ENCODE results near the gene GMIP.
"Not testable (repeated sequence)": the region's sequence is repeated elsewhere in the genome, so short reads cannot be mapped to it uniquely, and the experiment has no call there.

Gene GMIP

GRCh38 chr19:19606686-19607085 lies 36.8 kb downstream of the GMIP start:
- DNase-seq (ENCODE audit: low spot score): not testable (repeated sequence)

GRCh38 chr19:19606021-19606420 lies 37.4 kb downstream of the GMIP start:
- no peak for DNase-seq (ENCODE audit: low spot score)

GRCh38 chr19:19602713-19603324 lies 40.6 kb downstream of the GMIP start:
- no peak for DNase-seq (ENCODE audit: low spot score)

- DNase-seq (ENCODE audit: low spot score): no peak
Observed at GRCh38 chr19:19602136-19602712, 41.2 kb downstream of the GMIP start.

- no peak for DNase-seq (ENCODE audit: low spot score)
Observed at GRCh38 chr19:19600793-19601330, 42.6 kb downstream of the GMIP start.

GRCh38 chr19:19598728-19599451 lies 44.6 kb downstream of the GMIP start:
- not testable (repeated sequence) for DNase-seq (ENCODE audit: low spot score)

- DNase-seq (ENCODE audit: low spot score): no peak
Observed at GRCh38 chr19:19597809-19598306, 45.6 kb downstream of the GMIP start.

GRCh38 chr19:19595171-19595701 lies 48.2 kb downstream of the GMIP start:
- DNase-seq (ENCODE audit: low spot score): no peak

GRCh38 chr19:19594381-19594780 lies 49.1 kb downstream of the GMIP start:
- no peak for DNase-seq (ENCODE audit: low spot score)

- DNase-seq (ENCODE audit: low spot score): no peak
Observed at GRCh38 chr19:19592690-19593089, 50.8 kb downstream of the GMIP start.

- DNase-seq (ENCODE audit: low spot score): no peak
Observed at GRCh38 chr19:19591133-19591825, 52.2 kb downstream of the GMIP start.

GRCh38 chr19:19588546-19588945 lies 54.9 kb downstream of the GMIP start:
- DNase-seq (ENCODE audit: low spot score): no peak

GRCh38 chr19:19587771-19588170 lies 55.7 kb downstream of the GMIP start:
- no peak for DNase-seq (ENCODE audit: low spot score)

GRCh38 chr19:19584356-19584755 lies 59.1 kb downstream of the GMIP start:
- DNase-seq (ENCODE audit: low spot score): no peak

GRCh38 chr19:19582471-19582870 lies 61.0 kb downstream of the GMIP start:
- DNase-seq (ENCODE audit: low spot score): no peak

GRCh38 chr19:19581391-19581790 lies 62.1 kb downstream of the GMIP start:
- DNase-seq (ENCODE audit: low spot score): no peak

GRCh38 chr19:19580418-19580817 lies 63.0 kb downstream of the GMIP start:
- no peak for DNase-seq (ENCODE audit: low spot score)

GRCh38 chr19:19579533-19580361 lies 63.7 kb downstream of the GMIP start:
- no peak for DNase-seq (ENCODE audit: low spot score)
